HCT116 (cell line): ENCODE data around the gene INAVA. TPM values are rescaled to one million over a fixed set of nuclear protein-coding genes. Genes with fewer than 3 reads are reported as not detected.

Source experiments
- ATAC-seq: fragments of 200-7000 bp; cut with Tn5 transposase; 2 replicates; pipeline ENCODE4 v1.9.1; 2020; ENCODE audit warnings: mild to moderate bottlenecking, moderate library complexity
- BruUV-seq: library from RNA; stranded (reverse); fragments of 400-500 nt; replicated peaks from 2 replicates; lab custom pipeline; 2021; lab: Mats Ljungman, UMichigan
- CTCF ChIA-PET: fragments of 300-600 bp; sonication (Branson Sonifier 250); formaldehyde crosslinking; loops from one replicate; lab custom pipeline; 2021; ENCODE audit warnings: antibody characterized with exemption; lab: Charles Lee
- POLR2A ChIA-PET: fragments of 300-600, 350-600 bp; sonication (Branson Sonifier 250); formaldehyde crosslinking; loops from one replicate; lab custom pipeline; 2021; ENCODE audit warnings: antibody characterized with exemption; lab: Charles Lee
- RAD21 ChIA-PET, 2 experiments: fragments of 300-600 bp; sonication (Branson Sonifier 250); formaldehyde crosslinking; loops; one replicate each; lab custom pipeline; 2023; ENCODE audit warnings: low total read pairs in 2 of 2; ENCODE audit not compliant: uncharacterized antibody in 2 of 2, unreplicated experiment in 2 of 2, low non-redundant PET in 1 of 2; lab: Charles Lee
- DNase-seq: peaks from one replicate; pipeline ENCODE4 v3.0.0-alpha.2; 2010; ENCODE audit warnings: low read depth, low spot score
- H2AFZ ChIP-seq: fragments of 200-600 bp; shearing (Covaris generic), sonication (generic); 2 replicates; pipeline ENCODE4 v1.6.1; 2017; ENCODE audit warnings: low read depth, mixed run types, mixed read lengths, antibody characterized with exemption, low read length; ENCODE audit not compliant: poor library complexity, severe bottlenecking
- H3K27ac ChIP-seq: 2 replicates; pipeline ENCODE4 v1.5.1; 2012; ENCODE audit warnings: low read depth, low read length
- H3K27me3 ChIP-seq: fragments of 200-600 bp; sonication (generic); 2 replicates; pipeline ENCODE4 v1.6.1; 2016; ENCODE audit warnings: mixed run types, low read length, mixed read lengths; ENCODE audit not compliant: insufficient read depth
- H3K36me3 ChIP-seq, 2 experiments: fragments of 200-500 bp in 1 of 2; fragments of 200-600 bp in 1 of 2; sonication (Bioruptor generic) in 1 of 2; sonication (generic) in 1 of 2; 2 replicates each; pipeline versions ENCODE4 v1.5.1 to v1.6.1; 2014 to 2016; ENCODE audit warnings: low read length in 2 of 2, inconsistent platforms in 1 of 2, mixed read lengths in 1 of 2, mixed run types in 1 of 2; ENCODE audit not compliant: insufficient read depth in 2 of 2, control insufficient read depth in 1 of 2
- H3K4me1 ChIP-seq, 2 experiments: fragments of 200-600 bp in 1 of 2; sonication (generic) in 1 of 2; 2 replicates each; pipeline versions ENCODE4 v1.5.1 to v1.6.1; 2012 to 2017; ENCODE audit warnings: low read length in 2 of 2, inconsistent platforms in 1 of 2, mild to moderate bottlenecking in 1 of 2, mixed read lengths in 1 of 2, mixed run types in 1 of 2, moderate library complexity in 1 of 2; ENCODE audit not compliant: insufficient read depth in 2 of 2, control insufficient read depth in 1 of 2
- H3K4me2 ChIP-seq: fragments of 200-600 bp; sonication (generic); 2 replicates; pipeline ENCODE4 v1.6.1; 2017; ENCODE audit warnings: mixed run types, low read length, mixed read lengths
- H3K4me3 ChIP-seq, 2 experiments: fragments of 200-600 bp in 1 of 2; sonication (generic) in 1 of 2; replicated peaks in 1 of 2; 2 replicates each; pipeline ENCODE4 v1.5.1; 2011 to 2016; ENCODE audit warnings: low read length in 2 of 2, control low read depth in 1 of 2, low read depth in 1 of 2, mild to moderate bottlenecking in 1 of 2, mixed read lengths in 1 of 2, mixed run types in 1 of 2
- H3K79me2 ChIP-seq: fragments of 200-600 bp; sonication (generic); 2 replicates; pipeline ENCODE4 v1.6.1; 2017; ENCODE audit warnings: mild to moderate bottlenecking, mixed run types, low read length, moderate library complexity, mixed read lengths; ENCODE audit not compliant: insufficient read depth
- H3K9ac ChIP-seq: fragments of 200-600 bp; sonication (generic); 2 replicates; pipeline ENCODE4 v1.6.1; 2016; ENCODE audit warnings: low read length, mixed read lengths
- H3K9me2 ChIP-seq: fragments of 200-600 bp; sonication (generic), shearing (Covaris generic); 2 replicates; pipeline ENCODE4 v1.6.1; 2017; ENCODE audit warnings: mixed run types, mild to moderate bottlenecking, moderate library complexity; ENCODE audit not compliant: insufficient read depth
- H3K9me3 ChIP-seq, 2 experiments: fragments of 200-500 bp in 1 of 2; fragments of 200-600 bp in 1 of 2; sonication (Bioruptor generic) in 1 of 2; sonication (generic) in 1 of 2; 2 replicates each; pipeline ENCODE4 v1.6.1; 2014 to 2017; ENCODE audit warnings: low read length in 2 of 2, mixed read lengths in 2 of 2, inconsistent platforms in 1 of 2, low read depth in 1 of 2, mild to moderate bottlenecking in 1 of 2, mixed run types in 1 of 2, moderate library complexity in 1 of 2; ENCODE audit not compliant: control insufficient read depth in 1 of 2, insufficient read depth in 1 of 2
- H4K20me1 ChIP-seq: fragments of 200-600 bp; sonication (generic), shearing (Covaris generic); 2 replicates; pipeline ENCODE4 v1.6.1; 2017; ENCODE audit warnings: mixed run types, mild to moderate bottlenecking, moderate library complexity; ENCODE audit not compliant: insufficient read depth
- CBX3 ChIP-seq: IDR thresholded peaks from 2 replicates; pipeline ENCODE4 v1.6.1; 2012; ENCODE audit warnings: low read depth
- CEBPB ChIP-seq: IDR thresholded peaks from 2 replicates; pipeline ENCODE4 v1.6.1; 2012; ENCODE audit warnings: low read depth
- CTCF ChIP-seq, 3 experiments: fragments of 200-600 bp in 1 of 3; sonication (generic) in 1 of 3; IDR thresholded peaks in 2 of 3; conservative IDR thresholded peaks in 1 of 3; 2 replicates each; pipeline ENCODE4 v1.5.1; 2012 to 2017; ENCODE audit warnings: low read depth in 2 of 3, low read length in 2 of 3, antibody characterized with exemption in 1 of 3, borderline replicate concordance in 1 of 3, control low read depth in 1 of 3, mild to moderate bottlenecking in 1 of 3, mixed read lengths in 1 of 3, mixed run types in 1 of 3, moderate library complexity in 1 of 3; ENCODE audit not compliant: insufficient read depth in 1 of 3
- EGR1 ChIP-seq: IDR thresholded peaks from 2 replicates; pipeline ENCODE4 v1.6.1; 2012; ENCODE audit warnings: low read depth
- EZH2 ChIP-seq: fragments of 200-600 bp; sonication (generic); IDR thresholded peaks from 2 replicates; pipeline ENCODE4 v1.6.1; 2017; ENCODE audit warnings: antibody characterized with exemption, mixed run types
- FOSL1 ChIP-seq: IDR thresholded peaks from 2 replicates; pipeline ENCODE4 v1.6.1; 2012; ENCODE audit warnings: low read depth
- JUND ChIP-seq: IDR thresholded peaks from 2 replicates; pipeline ENCODE4 v1.6.1; 2012
- POLR2A ChIP-seq: IDR thresholded peaks from 2 replicates; pipeline ENCODE4 v1.7.0; 2011; ENCODE audit warnings: borderline replicate concordance; ENCODE audit not compliant: insufficient read depth, insufficient read length; ENCODE audit errors: extremely low read depth
- POLR2AphosphoS5 ChIP-seq: IDR thresholded peaks from 2 replicates; pipeline ENCODE4 v1.6.1; 2011; ENCODE audit warnings: mild to moderate bottlenecking, low read depth, low read length, moderate library complexity
- RAD21 ChIP-seq: IDR thresholded peaks from 2 replicates; pipeline ENCODE4 v1.6.1; 2012; ENCODE audit warnings: low read depth, mild to moderate bottlenecking
- REST ChIP-seq: IDR thresholded peaks from 2 replicates; pipeline ENCODE4 v1.6.1; 2012; ENCODE audit warnings: low read depth
- SP1 ChIP-seq: IDR thresholded peaks from 2 replicates; pipeline ENCODE4 v1.6.1; 2012; ENCODE audit warnings: low read depth
- SRF ChIP-seq: IDR thresholded peaks from 2 replicates; pipeline ENCODE4 v1.6.1; 2012; ENCODE audit warnings: low read depth
- TCF7L2 ChIP-seq: IDR thresholded peaks from 2 replicates; pipeline ENCODE4 v1.7.0; 2011; ENCODE audit warnings: borderline replicate concordance, inconsistent platforms; ENCODE audit not compliant: insufficient read depth, insufficient read length; ENCODE audit errors: extremely low read depth
- ZBTB33 ChIP-seq: IDR thresholded peaks from 2 replicates; pipeline ENCODE4 v1.6.1; 2011; ENCODE audit warnings: mild to moderate bottlenecking, low read length, moderate library complexity; ENCODE audit not compliant: insufficient replicate concordance; ENCODE audit errors: extremely low read depth
- ZFX ChIP-seq: fragments of 450-650 bp; IDR thresholded peaks from 2 replicates; pipeline ENCODE4 v1.6.1; 2017
- intact Hi-C: fragments of 100-400 bp; cut with micrococcal nuclease; formaldehyde crosslinking; loops from 2 replicates; pipeline ENCODE4 v1.10.0; 2022
- total RNA-seq: library from RNA; stranded (reverse); gene quantifications from one replicate; pipeline ENCODE4 v1.2.1, GENCODE V29; 2021; ENCODE audit not compliant: unreplicated experiment

INAVA gene
- total RNA-seq, 1 experiment from 2014 or later = 18.8 TPM

GRCh38 chr1:200905411-200906052 lies 10.8 kb downstream of the INAVA start:
- no peaks in the 10 kb centered on the region for H3K27me3 ChIP-seq
- intact Hi-C loops = no loop called here
- H3K27ac ChIP-seq = no peak overlapping the region
- DNase-seq = no peak
- no peak for TF ChIP-seq JUND
- no peak for TF ChIP-seq ZBTB33
- TF ChIP-seq POLR2A = no peak
- TF ChIP-seq SRF = no peak
- no peak for TF ChIP-seq RAD21
- no peak for TF ChIP-seq SP1
- no peak for TF ChIP-seq CBX3
- TF ChIP-seq REST = no peak
- TF ChIP-seq CEBPB = no peak
- no peak for TF ChIP-seq POLR2AphosphoS5
- TF ChIP-seq TCF7L2 = no peak
- no peak for TF ChIP-seq CTCF (IDR thresholded peaks at IDR 0.05 in 2 of 3, conservative IDR thresholded peaks at IDR 0.05 in 1 of 3; ENCODE audit: borderline replicate concordance in 1 of 3, insufficient read depth in 1 of 3, low read depth in 2 of 3, low read length in 2 of 3)
- TF ChIP-seq EZH2 = no peak
- no peak for TF ChIP-seq EGR1
- TF ChIP-seq FOSL1 = no peak
- no peak for TF ChIP-seq ZFX
- POLR2A ChIA-PET = no interaction called here
- peak; percentile 54; the same call in 1 of the 2 replicates for ATAC-seq
- no TSS peak for BruUV-seq
- H3K4me2 ChIP-seq = no peak overlapping the region
- no peaks in the 10 kb centered on the region for H3K4me1 ChIP-seq
- H3K9me3 ChIP-seq = no peaks in the 10 kb centered on the region
- H4K20me1 ChIP-seq = no peaks in the 10 kb centered on the region
- H3K9ac ChIP-seq = no peak overlapping the region
- H3K4me3 ChIP-seq = no peak overlapping the region
- RAD21 ChIA-PET = no interaction called here
- no peaks in the 10 kb centered on the region for H3K79me2 ChIP-seq
- peaks cover 0 to 8% of the 10 kb centered on the region in 2 experiments; a peak in 3 of 4 replicates for H3K36me3 ChIP-seq
- CTCF ChIA-PET = interaction anchor here (0.6 kb wide), 1 partner anchor 1105 kb away, joined by 3 read pairs; the partner anchor contains the start of gene ELF3
- H2AFZ ChIP-seq = no peak overlapping the region
- no peaks in the 10 kb centered on the region for H3K9me2 ChIP-seq
